Epithelial cell of umbilical artery (primary cell): Measurements from ENCODE around the gene ADAMTS7. TPM values are rescaled to one million over a fixed set of nuclear protein-coding genes. Genes with fewer than 3 reads are reported as not detected.

Source experiments
- total RNA-seq: library from RNA; depleted of rRNA; stranded (reverse); fragments of >200 nt; gene quantifications from 2 replicates; pipeline ENCODE4 v1.2.3, GENCODE V29; 2014

Gene ADAMTS7
- total RNA-seq, result 4.6 and 8.8 TPM in 2 replicates

GRCh38 chr15:78811124-78811824 lies at the start of gene ADAMTS7:
Gene ADAMTS7 (minus strand): TSS chr15:78811464. CDS start chr15:78811220, 244 bp downstream.

Other genes with a start within 250 kb of the ADAMTS7 start
- 6.1 and 9.4 TPM in 2 replicates for gene CHRNA5, start 245.9 kb downstream of the ADAMTS7 start, total RNA-seq
- gene CHRNA3, start 190.5 kb downstream of the ADAMTS7 start, total RNA-seq, result not detected in 2 replicates
- gene CHRNB4, start 170.3 kb downstream of the ADAMTS7 start, total RNA-seq, result not detected in 2 replicates
- gene MORF4L1, start 61.4 kb upstream of the ADAMTS7 start, total RNA-seq, result 394 and 409 TPM in 2 replicates
- gene CTSH, start 133.6 kb upstream of the ADAMTS7 start, total RNA-seq, result 1.5 and 2.3 TPM in 2 replicates